Measurements from ENCODE around the gene ZNF511. TPM values are rescaled to one million over a fixed set of nuclear protein-coding genes. Genes with fewer than 3 reads are reported as not detected.

The ZNF511 gene
- polyA plus RNA-seq, 1 donor from 2014 or later: 17.6 TPM

DNA sequence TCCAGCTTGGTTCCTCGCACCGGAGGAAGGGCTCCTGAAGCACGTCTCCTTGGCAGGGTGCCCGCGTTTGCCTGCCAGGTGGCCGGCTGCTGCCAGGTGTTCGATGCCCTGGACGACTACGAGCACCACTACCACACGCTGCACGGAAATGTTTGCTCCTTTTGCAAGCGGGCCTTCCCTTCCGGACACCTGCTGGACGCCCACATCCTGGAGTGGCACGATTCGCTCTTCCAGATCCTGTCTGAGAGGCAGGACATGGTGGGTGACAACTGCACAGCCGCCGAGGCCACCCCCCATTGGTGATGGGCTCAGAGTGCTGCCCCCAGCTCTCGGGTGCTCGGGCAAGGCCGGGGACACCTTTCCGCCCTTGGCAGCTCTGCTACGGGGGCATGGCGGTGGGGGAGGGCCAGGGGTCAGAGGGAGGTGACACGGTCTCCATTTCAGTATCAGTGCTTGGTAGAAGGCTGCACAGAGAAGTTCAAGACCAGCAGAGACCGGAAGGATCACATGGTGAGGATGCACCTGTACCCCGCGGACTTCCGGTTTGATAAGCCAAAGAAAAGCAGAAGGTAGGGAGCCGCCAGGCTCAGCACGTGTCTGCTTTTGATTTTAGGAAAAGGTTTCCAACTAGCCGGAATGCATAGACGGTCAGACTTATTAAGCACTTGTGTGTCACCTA lies 1.1 kb downstream of the ZNF511 start:
- no peaks in the 10 kb centered on the region for H3F3A ChIP-seq (ENCODE audit: insufficient read depth, low read length, poor library complexity, severe bottlenecking)
- H4K20me1 ChIP-seq (ENCODE audit: insufficient read depth): no peaks in the 10 kb centered on the region
- H3K79me2 ChIP-seq (replicated peaks; ENCODE audit: insufficient read depth, low read length): peaks cover 25% of the 10 kb centered on the region
- H3K9ac ChIP-seq (ENCODE audit: low read length): no peak overlapping the region
- no peaks in the 10 kb centered on the region for H3K27me3 ChIP-seq (ENCODE audit: insufficient read depth, low read depth, low read length)
- no peaks in the 10 kb centered on the region for H3K9me2 ChIP-seq (ENCODE audit: insufficient read depth, low read length)
- H3K9me3 ChIP-seq (ENCODE audit: low read length): no peaks in the 10 kb centered on the region
- H3K36me3 ChIP-seq (ENCODE audit: insufficient read depth, low read length): no peaks in the 10 kb centered on the region
- no peak for TF ChIP-seq POLR2AphosphoS5 (IDR thresholded peaks at IDR 0.05)
- TF ChIP-seq SMC3 (conservative IDR thresholded peaks at IDR 0.05; ENCODE audit: poor library complexity): no peak
- TF ChIP-seq RAD21 (conservative IDR thresholded peaks at IDR 0.05): no peak
- no peak for TF ChIP-seq EP300 (conservative IDR thresholded peaks at IDR 0.05; ENCODE audit: poor library complexity, severe bottlenecking)
- no peak for TF ChIP-seq MXI1 (conservative IDR thresholded peaks at IDR 0.05; ENCODE audit: poor library complexity, severe bottlenecking)
- no peak for TF ChIP-seq REST (IDR thresholded peaks at IDR 0.05; ENCODE audit: borderline replicate concordance)
- TF ChIP-seq TAF1 (IDR thresholded peaks at IDR 0.05; ENCODE audit: low read depth): no peak
- no peak for TF ChIP-seq EZH2 (IDR thresholded peaks at IDR 0.05; ENCODE audit: borderline replicate concordance, insufficient read depth, low read length, poor library complexity, severe bottlenecking)
- TF ChIP-seq, protein P1, sequence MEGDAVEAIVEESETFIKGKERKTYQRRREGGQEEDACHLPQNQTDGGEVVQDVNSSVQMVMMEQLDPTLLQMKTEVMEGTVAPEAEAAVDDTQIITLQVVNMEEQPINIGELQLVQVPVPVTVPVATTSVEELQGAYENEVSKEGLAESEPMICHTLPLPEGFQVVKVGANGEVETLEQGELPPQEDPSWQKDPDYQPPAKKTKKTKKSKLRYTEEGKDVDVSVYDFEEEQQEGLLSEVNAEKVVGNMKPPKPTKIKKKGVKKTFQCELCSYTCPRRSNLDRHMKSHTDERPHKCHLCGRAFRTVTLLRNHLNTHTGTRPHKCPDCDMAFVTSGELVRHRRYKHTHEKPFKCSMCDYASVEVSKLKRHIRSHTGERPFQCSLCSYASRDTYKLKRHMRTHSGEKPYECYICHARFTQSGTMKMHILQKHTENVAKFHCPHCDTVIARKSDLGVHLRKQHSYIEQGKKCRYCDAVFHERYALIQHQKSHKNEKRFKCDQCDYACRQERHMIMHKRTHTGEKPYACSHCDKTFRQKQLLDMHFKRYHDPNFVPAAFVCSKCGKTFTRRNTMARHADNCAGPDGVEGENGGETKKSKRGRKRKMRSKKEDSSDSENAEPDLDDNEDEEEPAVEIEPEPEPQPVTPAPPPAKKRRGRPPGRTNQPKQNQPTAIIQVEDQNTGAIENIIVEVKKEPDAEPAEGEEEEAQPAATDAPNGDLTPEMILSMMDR (IDR thresholded peaks at IDR 0.05; ENCODE audit: poor library complexity, severe bottlenecking): no peak
- peak overlapping the region; percentile 85 for H3K4me3 ChIP-seq (ENCODE audit: low read length)
- H3K27ac ChIP-seq (ENCODE audit: low read length): no peak overlapping the region
- no peak overlapping the region for H2AFZ ChIP-seq (ENCODE audit: low read depth, low read length)
- H3K4me2 ChIP-seq (ENCODE audit: low read length): no peak overlapping the region

DNA sequence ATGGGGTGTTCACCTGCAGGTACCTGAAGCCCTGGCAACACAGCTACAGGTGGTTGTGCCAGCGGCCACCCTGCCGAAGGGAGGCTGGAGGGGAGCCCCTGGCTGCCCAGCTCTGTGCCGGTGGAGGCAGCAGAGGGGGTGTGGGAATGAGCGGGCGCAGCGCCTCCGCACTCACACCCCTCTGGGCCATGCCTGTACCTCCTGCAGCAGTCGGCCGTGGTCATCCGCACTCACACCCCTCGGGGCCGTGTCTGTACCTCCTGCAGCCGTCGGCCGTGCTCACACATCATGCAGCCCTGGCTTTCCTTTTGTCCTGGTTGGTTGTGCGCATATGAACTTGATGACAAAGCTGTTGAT lies 1.7 kb downstream of the ZNF511 start:
- TF ChIP-seq POLR2AphosphoS5 (IDR thresholded peaks at IDR 0.05) (no peak), TAF1 (IDR thresholded peaks at IDR 0.05; ENCODE audit: low read depth) (no peak), EP300 (conservative IDR thresholded peaks at IDR 0.05; ENCODE audit: poor library complexity, severe bottlenecking) (no peak), EZH2 (IDR thresholded peaks at IDR 0.05; ENCODE audit: borderline replicate concordance, insufficient read depth, low read length, poor library complexity, severe bottlenecking) (no peak), SMC3 (conservative IDR thresholded peaks at IDR 0.05; ENCODE audit: poor library complexity) (no peak), REST (IDR thresholded peaks at IDR 0.05; ENCODE audit: borderline replicate concordance) (no peak), RAD21 (conservative IDR thresholded peaks at IDR 0.05) (no peak), MXI1 (conservative IDR thresholded peaks at IDR 0.05; ENCODE audit: poor library complexity, severe bottlenecking) (no peak)
- TF ChIP-seq, protein P1 (IDR thresholded peaks at IDR 0.05; ENCODE audit: poor library complexity, severe bottlenecking): no peak
- H3K79me2 ChIP-seq (replicated peaks; ENCODE audit: insufficient read depth, low read length): peaks cover 25% of the 10 kb centered on the region
- H3F3A ChIP-seq (ENCODE audit: insufficient read depth, low read length, poor library complexity, severe bottlenecking): no peaks in the 10 kb centered on the region

More for the DNA sequence above, 1.7 kb downstream of the ZNF511 start:
- Histone ChIP-seq H3K4me3 (ENCODE audit: low read length) (no peak overlapping the region), H3K9ac (ENCODE audit: low read length) (no peak overlapping the region), H3K4me2 (ENCODE audit: low read length) (no peak overlapping the region), H4K20me1 (ENCODE audit: insufficient read depth) (no peaks in the 10 kb centered on the region), H3K27ac (ENCODE audit: low read length) (no peak overlapping the region), H3K9me3 (ENCODE audit: low read length) (no peaks in the 10 kb centered on the region), H3K36me3 (ENCODE audit: insufficient read depth, low read length) (no peaks in the 10 kb centered on the region), H3K9me2 (ENCODE audit: insufficient read depth, low read length) (no peaks in the 10 kb centered on the region), H3K27me3 (ENCODE audit: insufficient read depth, low read depth, low read length) (no peaks in the 10 kb centered on the region), H2AFZ (ENCODE audit: low read depth, low read length) (no peak overlapping the region)

Measured in neural cell (in vitro differentiated cells).